ENCODE data around the gene RXFP3. TPM values are rescaled to one million over a fixed set of nuclear protein-coding genes. Genes with fewer than 3 reads are reported as not detected.
"Not testable (repeated sequence)": the region's sequence is repeated elsewhere in the genome, so short reads cannot be mapped to it uniquely, and the experiment has no call there.

The RXFP3 gene
- total RNA-seq, 1 donor from 2014 or later, result not detected

DNA sequence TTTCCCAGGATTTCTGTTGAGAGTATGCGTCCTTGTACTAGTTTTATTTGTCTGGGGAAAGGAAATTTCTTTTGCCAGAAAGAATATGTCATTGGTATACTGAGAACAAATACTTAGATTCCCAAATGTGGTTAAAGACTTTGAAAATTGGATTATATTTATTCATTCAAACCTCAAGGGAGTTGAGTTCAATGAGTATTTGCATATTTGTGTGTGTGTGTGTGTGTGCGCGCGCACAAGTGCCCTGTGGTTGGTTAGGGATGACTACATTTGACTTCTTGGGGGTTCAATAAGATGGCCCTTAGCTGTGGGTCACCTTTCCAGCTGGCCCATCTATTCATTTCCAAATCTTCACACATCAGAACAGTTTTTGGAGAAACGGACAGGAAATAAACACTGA is 4.9 kb downstream of the RXFP3 start:
- intact Hi-C loops (cut with micrococcal nuclease), result no loop called here
- Histone ChIP-seq H3K27me3 (ENCODE audit: low read depth) (peaks cover 85% of the 10 kb centered on the region), H3K36me3 (no peaks in the 10 kb centered on the region), H3K9me3 (replicated peaks) (no peaks in the 10 kb centered on the region), H3K4me3 (no peak overlapping the region), H3K4me1 (peaks cover 14% of the 10 kb centered on the region), H3K27ac (replicated peaks) (no peak overlapping the region)
- no peak for DNase-seq
- TF ChIP-seq, protein P1, sequence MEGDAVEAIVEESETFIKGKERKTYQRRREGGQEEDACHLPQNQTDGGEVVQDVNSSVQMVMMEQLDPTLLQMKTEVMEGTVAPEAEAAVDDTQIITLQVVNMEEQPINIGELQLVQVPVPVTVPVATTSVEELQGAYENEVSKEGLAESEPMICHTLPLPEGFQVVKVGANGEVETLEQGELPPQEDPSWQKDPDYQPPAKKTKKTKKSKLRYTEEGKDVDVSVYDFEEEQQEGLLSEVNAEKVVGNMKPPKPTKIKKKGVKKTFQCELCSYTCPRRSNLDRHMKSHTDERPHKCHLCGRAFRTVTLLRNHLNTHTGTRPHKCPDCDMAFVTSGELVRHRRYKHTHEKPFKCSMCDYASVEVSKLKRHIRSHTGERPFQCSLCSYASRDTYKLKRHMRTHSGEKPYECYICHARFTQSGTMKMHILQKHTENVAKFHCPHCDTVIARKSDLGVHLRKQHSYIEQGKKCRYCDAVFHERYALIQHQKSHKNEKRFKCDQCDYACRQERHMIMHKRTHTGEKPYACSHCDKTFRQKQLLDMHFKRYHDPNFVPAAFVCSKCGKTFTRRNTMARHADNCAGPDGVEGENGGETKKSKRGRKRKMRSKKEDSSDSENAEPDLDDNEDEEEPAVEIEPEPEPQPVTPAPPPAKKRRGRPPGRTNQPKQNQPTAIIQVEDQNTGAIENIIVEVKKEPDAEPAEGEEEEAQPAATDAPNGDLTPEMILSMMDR (IDR thresholded peaks at IDR 0.05; ENCODE audit: borderline replicate concordance), result no peak

DNA sequence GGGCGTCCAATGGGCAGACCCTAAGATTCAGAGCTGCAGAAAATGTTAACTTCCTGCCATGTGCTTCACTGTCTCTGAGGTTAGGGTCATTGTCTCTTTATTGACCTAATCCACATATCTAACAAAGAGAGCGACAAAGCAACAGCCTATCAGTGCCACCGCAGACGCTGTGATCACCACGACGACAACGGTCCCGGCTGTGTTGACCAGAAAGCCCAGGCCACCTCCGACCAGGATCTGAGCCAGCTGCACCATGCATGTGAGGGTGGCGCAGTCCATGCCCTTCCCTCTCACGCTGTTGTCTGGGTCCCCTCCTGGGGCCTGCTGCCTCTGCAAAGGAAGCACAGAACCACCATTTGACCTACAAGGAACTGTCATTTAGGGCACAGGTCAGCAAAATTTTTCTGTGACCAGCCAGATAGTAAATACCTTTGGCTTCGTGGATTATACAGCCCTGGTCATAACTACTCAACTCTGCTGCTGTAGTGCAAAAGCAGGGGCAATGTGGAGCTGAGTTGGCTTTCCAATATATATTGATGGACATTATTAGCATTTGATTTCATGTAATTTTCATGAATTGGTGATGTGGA is 8.5 kb downstream of the RXFP3 start:
- H3K27me3 ChIP-seq (ENCODE audit: low read depth), result peaks cover 50% of the 10 kb centered on the region
- no peaks in the 10 kb centered on the region for H3K36me3 ChIP-seq
- TF ChIP-seq, protein P1 (IDR thresholded peaks at IDR 0.05; ENCODE audit: borderline replicate concordance), result no peak
- intact Hi-C loops (cut with micrococcal nuclease), result no loop called here
- no peak overlapping the region for H3K27ac ChIP-seq (replicated peaks)
- H3K9me3 ChIP-seq (replicated peaks), result peaks cover 7% of the 10 kb centered on the region
- DNase-seq, result no peak
- H3K4me1 ChIP-seq, result no peaks in the 10 kb centered on the region
- H3K4me3 ChIP-seq, result no peak overlapping the region

DNA sequence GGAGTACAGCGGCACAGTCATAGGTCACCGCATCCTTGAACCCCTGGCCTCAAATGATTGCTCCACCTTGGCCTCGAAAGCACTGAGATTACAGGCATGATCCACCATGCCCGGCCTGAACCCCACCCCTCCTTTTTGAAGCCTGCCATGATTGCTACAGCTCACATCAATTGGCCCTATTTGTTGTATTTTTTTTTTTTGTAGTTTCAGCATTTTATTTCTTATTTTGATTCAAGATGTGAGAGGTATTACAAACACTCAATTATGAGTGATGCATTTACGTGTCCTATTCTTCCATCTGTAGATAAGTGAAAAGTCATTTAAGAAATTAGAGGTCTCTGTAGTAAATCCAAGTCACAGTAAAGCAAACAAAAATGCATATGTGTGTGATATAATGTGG is 16.0 kb downstream of the RXFP3 start:
- H3K27ac ChIP-seq (replicated peaks); DNase-seq; H3K27me3 ChIP-seq (ENCODE audit: low read depth); H3K36me3 ChIP-seq; H3K4me1 ChIP-seq; intact Hi-C loops (cut with micrococcal nuclease); H3K4me3 ChIP-seq: not testable (repeated sequence)
- H3K9me3 ChIP-seq (replicated peaks), result peaks cover 31% of the 10 kb centered on the region

DNA sequence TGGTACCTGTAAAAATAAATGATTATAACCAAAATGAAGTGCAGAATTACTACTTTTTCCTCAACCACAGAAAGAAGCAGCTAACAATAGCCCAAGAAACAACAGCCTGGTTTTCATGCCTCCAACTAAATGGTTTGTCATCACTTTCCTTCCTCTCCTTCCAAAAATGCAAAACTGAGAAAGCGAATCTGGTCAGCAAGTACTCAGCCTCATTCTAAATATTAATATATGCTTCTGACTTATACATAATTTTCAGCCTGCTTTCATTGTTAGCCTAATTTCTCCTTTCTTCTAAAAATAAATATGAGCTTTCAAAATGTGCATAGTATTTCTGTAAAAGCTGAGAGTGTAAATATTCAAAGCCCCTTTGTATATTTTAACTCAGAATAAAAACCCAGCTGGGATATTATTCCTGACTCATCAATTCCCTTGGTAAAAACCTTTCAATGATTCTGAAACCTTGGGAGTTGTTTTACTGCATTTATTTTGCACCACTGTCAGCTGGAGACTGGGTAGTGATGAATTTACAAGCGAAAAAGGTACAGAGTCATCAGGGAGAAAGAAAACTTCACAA is 21.5 kb downstream of the RXFP3 start:
- Histone ChIP-seq H3K9me3 (replicated peaks) (peaks cover 25% of the 10 kb centered on the region), H3K27ac (replicated peaks) (no peak overlapping the region), H3K4me3 (no peak overlapping the region), H3K36me3 (no peaks in the 10 kb centered on the region), H3K4me1 (no peaks in the 10 kb centered on the region), H3K27me3 (ENCODE audit: low read depth) (no peaks in the 10 kb centered on the region)
- DNase-seq, result no peak
- intact Hi-C loops (cut with micrococcal nuclease), result no loop called here
- TF ChIP-seq, protein P1 (IDR thresholded peaks at IDR 0.05; ENCODE audit: borderline replicate concordance), result no peak

DNA sequence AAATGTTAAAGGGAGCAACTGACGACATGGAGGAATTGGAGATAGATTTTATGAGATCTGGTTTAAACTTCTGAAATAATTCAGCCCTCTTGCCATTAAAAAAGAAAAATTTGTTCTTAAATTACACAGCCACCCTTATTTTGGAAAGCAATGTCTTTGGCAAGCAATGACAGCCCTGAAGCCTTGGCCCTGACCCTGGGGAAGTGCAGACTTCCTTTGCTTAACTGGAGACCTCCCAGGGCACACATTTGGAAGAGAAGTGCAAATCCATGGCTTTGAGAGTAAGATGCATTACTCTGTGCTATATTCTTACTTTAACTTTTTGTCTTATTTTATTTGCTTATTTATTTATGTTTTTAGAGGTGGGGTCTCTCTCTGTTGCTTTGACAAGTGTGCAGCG is 22.0 kb downstream of the RXFP3 start:
- TF ChIP-seq, protein P1 (IDR thresholded peaks at IDR 0.05; ENCODE audit: borderline replicate concordance), result no peak
- Histone ChIP-seq H3K27me3 (ENCODE audit: low read depth) (no peaks in the 10 kb centered on the region), H3K4me1 (no peaks in the 10 kb centered on the region), H3K9me3 (replicated peaks) (peaks cover 25% of the 10 kb centered on the region), H3K27ac (replicated peaks) (no peak overlapping the region), H3K4me3 (no peak overlapping the region), H3K36me3 (no peaks in the 10 kb centered on the region)
- DNase-seq, result no peak
- intact Hi-C loops (cut with micrococcal nuclease), result no loop called here

DNA sequence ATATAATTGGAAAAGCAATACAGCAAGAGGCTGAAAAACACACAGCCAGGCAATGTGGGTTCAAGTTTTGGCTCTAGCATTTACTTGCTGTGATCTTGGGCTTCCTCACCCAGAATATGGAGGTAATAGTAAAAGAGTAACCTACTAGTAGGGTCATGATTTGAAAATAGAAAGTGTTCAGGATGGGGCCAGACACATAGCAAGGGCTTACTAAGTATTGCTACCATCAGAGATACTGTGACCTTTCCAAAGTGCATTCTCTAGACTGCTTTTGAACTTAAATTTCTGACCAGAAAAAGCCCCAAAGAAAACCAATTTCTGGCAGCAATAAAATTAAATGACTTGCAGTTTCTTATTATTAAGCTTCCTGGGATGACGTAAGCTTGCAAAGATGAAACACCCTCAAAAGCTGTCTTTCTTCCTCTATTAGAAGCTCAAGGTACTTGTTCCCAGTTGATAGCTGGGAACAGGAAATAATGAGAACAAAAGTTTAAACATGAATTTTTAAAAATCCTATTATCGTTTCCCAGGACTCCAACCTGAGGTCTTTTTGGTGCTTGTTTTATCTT is 28.0 kb downstream of the RXFP3 start:
- Histone ChIP-seq H3K27ac (replicated peaks) (no peak overlapping the region), H3K36me3 (no peaks in the 10 kb centered on the region), H3K9me3 (replicated peaks) (no peaks in the 10 kb centered on the region), H3K4me1 (no peaks in the 10 kb centered on the region), H3K27me3 (ENCODE audit: low read depth) (no peaks in the 10 kb centered on the region), H3K4me3 (no peak overlapping the region)
- intact Hi-C loops (cut with micrococcal nuclease), result no loop called here
- no peak for DNase-seq
- TF ChIP-seq, protein P1 (IDR thresholded peaks at IDR 0.05; ENCODE audit: borderline replicate concordance), result no peak

Measured in left ventricle myocardium inferior (tissue), 1 donor.